ENCODE results near the gene GNA12. TPM values are rescaled to one million over a fixed set of nuclear protein-coding genes. Genes with fewer than 3 reads are reported as not detected.

Gene GNA12
- total and polyA plus RNA-seq, 9 of the 15 experiments (the other 6 are each of a cell fraction or from before 2014, with no cell fraction given) = 0.65 to 32.7 (median 9.6) TPM

DNA sequence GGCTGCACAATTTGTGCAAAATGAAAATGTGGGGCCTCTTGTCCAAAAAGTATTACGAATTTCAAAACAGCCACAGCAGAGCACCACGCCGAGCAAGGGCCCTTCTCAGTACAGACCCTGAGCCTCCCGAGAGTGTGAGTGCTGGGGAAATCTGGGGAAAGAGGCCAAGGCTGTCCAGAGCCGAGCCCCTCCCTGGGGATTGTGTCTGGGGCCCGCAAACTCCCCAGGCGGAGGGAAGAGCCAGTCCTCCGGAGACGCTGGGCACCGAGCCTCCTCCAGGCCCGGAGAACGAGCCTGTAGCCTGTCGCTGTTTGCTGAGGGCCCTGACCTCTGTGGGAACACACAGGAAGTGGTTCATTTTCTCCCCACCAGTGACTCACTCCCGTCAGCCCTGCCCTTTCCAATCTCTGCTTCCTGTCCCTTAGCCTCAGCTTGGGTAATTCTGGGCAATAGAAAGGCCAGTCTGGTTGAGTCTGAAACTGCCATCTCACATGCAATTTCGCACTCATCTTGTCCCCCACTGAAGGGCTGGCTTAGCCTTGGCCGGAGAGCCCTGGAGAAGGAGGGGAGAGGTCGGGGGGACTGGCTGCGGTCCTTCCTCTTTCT, 19.5 kb upstream of the GNA12 start (continued):
- TF ChIP-seq KDM1A (IDR thresholded peaks at IDR 0.05) (peak; percentile 97 to 98), ELF4 (CRISPR knock-in tag; IDR thresholded peaks at IDR 0.05) (no peak), PTRF (tag; IDR thresholded peaks at IDR 0.05) (no peak), ZNF785 (CRISPR knock-in tag; IDR thresholded peaks at IDR 0.05) (no peak), NFATC3 (IDR thresholded peaks at IDR 0.05) (no peak), RBM39 (optimal IDR thresholded peaks at IDR 0.05; ENCODE audit: low read depth, low read length) (no peak), TEAD2 (tag; IDR thresholded peaks at IDR 0.05) (no peak), TAL1 (IDR thresholded peaks at IDR 0.05) (no peak), SNRNP70 (optimal IDR thresholded peaks at IDR 0.05; ENCODE audit: low read depth, low read length) (no peak), AFF1 (IDR thresholded peaks at IDR 0.05; ENCODE audit: low read depth in 1 of 2, partially characterized antibody in 2 of 2) (peak in 1 of 2 experiments; percentile 30), ZNF140 (CRISPR knock-in tag; IDR thresholded peaks at IDR 0.05) (no peak), BRD9 (IDR thresholded peaks at IDR 0.05; ENCODE audit: low read depth, partially characterized antibody) (no peak), ZNF76 (CRISPR knock-in tag; IDR thresholded peaks at IDR 0.05; ENCODE audit: borderline replicate concordance) (no peak), DIDO1 (tag; IDR thresholded peaks at IDR 0.05; ENCODE audit: low read depth) (peak; percentile 79; the same call in 1 of the 2 replicates), MCM2 (IDR thresholded peaks at IDR 0.05; ENCODE audit: low read depth) (no peak), NR2C2 (CRISPR knock-in tag; IDR thresholded peaks at IDR 0.05) (peak; percentile 96), NR2C2 (tag; IDR thresholded peaks at IDR 0.05) (peak; percentile 99)
- TF ChIP-seq, protein P1, sequence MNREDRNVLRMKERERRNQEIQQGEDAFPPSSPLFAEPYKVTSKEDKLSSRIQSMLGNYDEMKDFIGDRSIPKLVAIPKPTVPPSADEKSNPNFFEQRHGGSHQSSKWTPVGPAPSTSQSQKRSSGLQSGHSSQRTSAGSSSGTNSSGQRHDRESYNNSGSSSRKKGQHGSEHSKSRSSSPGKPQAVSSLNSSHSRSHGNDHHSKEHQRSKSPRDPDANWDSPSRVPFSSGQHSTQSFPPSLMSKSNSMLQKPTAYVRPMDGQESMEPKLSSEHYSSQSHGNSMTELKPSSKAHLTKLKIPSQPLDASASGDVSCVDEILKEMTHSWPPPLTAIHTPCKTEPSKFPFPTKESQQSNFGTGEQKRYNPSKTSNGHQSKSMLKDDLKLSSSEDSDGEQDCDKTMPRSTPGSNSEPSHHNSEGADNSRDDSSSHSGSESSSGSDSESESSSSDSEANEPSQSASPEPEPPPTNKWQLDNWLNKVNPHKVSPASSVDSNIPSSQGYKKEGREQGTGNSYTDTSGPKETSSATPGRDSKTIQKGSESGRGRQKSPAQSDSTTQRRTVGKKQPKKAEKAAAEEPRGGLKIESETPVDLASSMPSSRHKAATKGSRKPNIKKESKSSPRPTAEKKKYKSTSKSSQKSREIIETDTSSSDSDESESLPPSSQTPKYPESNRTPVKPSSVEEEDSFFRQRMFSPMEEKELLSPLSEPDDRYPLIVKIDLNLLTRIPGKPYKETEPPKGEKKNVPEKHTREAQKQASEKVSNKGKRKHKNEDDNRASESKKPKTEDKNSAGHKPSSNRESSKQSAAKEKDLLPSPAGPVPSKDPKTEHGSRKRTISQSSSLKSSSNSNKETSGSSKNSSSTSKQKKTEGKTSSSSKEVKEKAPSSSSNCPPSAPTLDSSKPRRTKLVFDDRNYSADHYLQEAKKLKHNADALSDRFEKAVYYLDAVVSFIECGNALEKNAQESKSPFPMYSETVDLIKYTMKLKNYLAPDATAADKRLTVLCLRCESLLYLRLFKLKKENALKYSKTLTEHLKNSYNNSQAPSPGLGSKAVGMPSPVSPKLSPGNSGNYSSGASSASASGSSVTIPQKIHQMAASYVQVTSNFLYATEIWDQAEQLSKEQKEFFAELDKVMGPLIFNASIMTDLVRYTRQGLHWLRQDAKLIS (CRISPR knock-in tag; IDR thresholded peaks at IDR 0.05) = no peak

All from K562 (cell line).